ENCODE measurements around the gene PIM3. TPM values are rescaled to one million over a fixed set of nuclear protein-coding genes. Genes with fewer than 3 reads are reported as not detected.

The PIM3 gene
- total RNA-seq, 4 donors from 2014 or later = 66.2 to 142 (median 105) TPM

GRCh38 chr22:49999063-49999945 lies 38.7 kb downstream of the PIM3 start:
- Histone ChIP-seq H3K36me3 (no peaks in the 10 kb centered on the region), H3K4me1 (peaks cover 0 to 21% (median 5%) of the 10 kb centered on the region in 4 donors), H3K9me3 (no peaks in the 10 kb centered on the region), H3K27ac (no peak overlapping the region), H3K27me3 (no peaks in the 10 kb centered on the region), H3K4me3 (peak overlapping the region in 3 of 4 donors; percentile 9 to 54 (median 52))
- TF ChIP-seq CTCF (IDR thresholded peaks at IDR 0.05) = no peak
- no peak for TF ChIP-seq POLR2A (IDR thresholded peaks at IDR 0.05)
- peak in 2 of 3 donors; percentile 49 to 72 for DNase-seq

- TF ChIP-seq POLR2A (IDR thresholded peaks at IDR 0.05) (no peak), CTCF (IDR thresholded peaks at IDR 0.05) (no peak)
- Histone ChIP-seq H3K4me3 (peak overlapping the region in 3 of 4 donors; percentile 9 to 54 (median 52)), H3K9me3 (no peaks in the 10 kb centered on the region), H3K27me3 (no peaks in the 10 kb centered on the region), H3K27ac (no peak overlapping the region), H3K4me1 (peaks cover 0 to 21% (median 5%) of the 10 kb centered on the region in 4 donors), H3K36me3 (no peaks in the 10 kb centered on the region)
- peak in 1 of 3 donors; percentile 39 for DNase-seq
Measured at GRCh38 chr22:49999946-50000586, 39.5 kb downstream of the PIM3 start.

GRCh38 chr22:50000587-50001387 lies 40.2 kb downstream of the PIM3 start:
- DNase-seq = peak in 1 of 3 donors; percentile 44
- Histone ChIP-seq H3K27ac (no peak overlapping the region), H3K9me3 (no peaks in the 10 kb centered on the region), H3K4me3 (peak overlapping the region in 1 of 4 donors; percentile 54), H3K4me1 (peaks cover 0 to 17% (median 1%) of the 10 kb centered on the region in 4 donors), H3K27me3 (no peaks in the 10 kb centered on the region), H3K36me3 (no peaks in the 10 kb centered on the region)
- TF ChIP-seq POLR2A (IDR thresholded peaks at IDR 0.05) (no peak), CTCF (IDR thresholded peaks at IDR 0.05) (no peak)

- Histone ChIP-seq H3K36me3 (no peaks in the 10 kb centered on the region), H3K9me3 (no peaks in the 10 kb centered on the region), H3K27ac (no peak overlapping the region), H3K27me3 (no peaks in the 10 kb centered on the region), H3K4me1 (peaks cover 0 to 15% (median 0%) of the 10 kb centered on the region in 4 donors), H3K4me3 (no peak overlapping the region)
- TF ChIP-seq POLR2A (IDR thresholded peaks at IDR 0.05) = no peak
- no peak for TF ChIP-seq CTCF (IDR thresholded peaks at IDR 0.05)
- DNase-seq = peak in 1 of 3 donors; percentile 44
Measured at GRCh38 chr22:50001388-50002231, 41.0 kb downstream of the PIM3 start.

Measured in Peyer's patch (tissue), 4 donors.